GM20000 (cell line): ENCODE measurements around the gene ZNF428.
"Not testable (repeated sequence)": the region's sequence is repeated elsewhere in the genome, so short reads cannot be mapped to it uniquely, and the experiment has no call there.

Experiments used
- DNase-seq: peaks from one replicate; pipeline ENCODE4 v3.0.0; 2012; ENCODE audit warnings: low spot score
- CTCF ChIP-seq: IDR thresholded peaks from 2 replicates; pipeline ENCODE4 v1.5.1; 2012; ENCODE audit warnings: mild to moderate bottlenecking, control low read depth; ENCODE audit errors: extremely low read depth, missing control alignments

The ZNF428 gene

GRCh38 chr19:43605875-43606568 is 13.4 kb downstream of the ZNF428 start:
- no peak for DNase-seq
- no peak for TF ChIP-seq CTCF

- DNase-seq, result not testable (repeated sequence)
Measured at GRCh38 chr19:43600326-43600725, 19.1 kb downstream of the ZNF428 start.

GRCh38 chr19:43599635-43600295 is 19.7 kb downstream of the ZNF428 start:
- TF ChIP-seq CTCF, result no peak
- DNase-seq, result no peak

GRCh38 chr19:43598445-43599240 is 20.8 kb downstream of the ZNF428 start:
- DNase-seq, result no peak
- no peak for TF ChIP-seq CTCF

GRCh38 chr19:43597876-43598275 is 21.6 kb downstream of the ZNF428 start:
- no peak for TF ChIP-seq CTCF
- no peak for DNase-seq

- no peak for TF ChIP-seq CTCF
- DNase-seq, result no peak
Measured at GRCh38 chr19:43596842-43597461, 22.5 kb downstream of the ZNF428 start.

GRCh38 chr19:43595999-43596841 is 23.2 kb downstream of the ZNF428 start, which contains the start of the genes IRGQ and ZNF576:
Gene IRGQ, minus strand, starts transcription at chr19:43596134. Its CDS starts 796 bp downstream, at chr19:43595338.
Gene ZNF576, plus strand, starts transcription at chr19:43596595. Its CDS starts 514 bp downstream, at chr19:43597109.
- DNase-seq, result peak; percentile 98

More at GRCh38 chr19:43595999-43596841, 23.2 kb downstream of the ZNF428 start, which contains the start of the genes IRGQ and ZNF576:
- no peak for TF ChIP-seq CTCF
